Activated CD4-positive, CD25-positive, alpha-beta regulatory T cell treated with anti-CD3 and anti-CD28 coated beads, Interleukin-2, amount 50 U/mL, for 24 hours (primary cell): Measurements from ENCODE around the gene LINC00237.

Experiments used
- ATAC-seq, 2 donors: fragments of 150-1000 bp; cut with Tn5 transposase; one replicate each; pipeline ENCODE4 v1.10.0; 2021; ENCODE audit warnings: mild to moderate bottlenecking in 1 of 2, moderate library complexity in 1 of 2

Gene LINC00237

GRCh38 chr20:21096321-21097043 lies 9.7 kb downstream of the LINC00237 start:
- ATAC-seq = no peak

DNA sequence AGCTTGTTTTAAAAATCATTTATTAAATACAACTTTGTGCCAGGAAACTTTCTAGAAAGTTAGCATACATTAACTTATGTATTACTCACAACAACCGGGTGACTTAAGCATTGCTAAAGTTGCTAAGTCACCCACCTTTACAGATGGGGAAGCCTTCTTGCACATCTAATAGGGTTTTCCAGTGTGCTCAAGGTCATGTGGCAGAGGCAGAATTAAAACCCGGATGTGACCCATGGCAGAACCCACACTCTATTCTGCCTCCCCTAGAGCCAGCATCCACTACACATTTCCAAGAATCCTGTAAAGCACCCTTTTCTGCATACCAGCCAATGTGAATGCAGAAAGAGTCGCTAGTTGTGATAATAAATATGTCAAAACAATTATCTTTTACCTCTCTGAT lies 13.4 kb downstream of the LINC00237 start:
- ATAC-seq = no peak

DNA sequence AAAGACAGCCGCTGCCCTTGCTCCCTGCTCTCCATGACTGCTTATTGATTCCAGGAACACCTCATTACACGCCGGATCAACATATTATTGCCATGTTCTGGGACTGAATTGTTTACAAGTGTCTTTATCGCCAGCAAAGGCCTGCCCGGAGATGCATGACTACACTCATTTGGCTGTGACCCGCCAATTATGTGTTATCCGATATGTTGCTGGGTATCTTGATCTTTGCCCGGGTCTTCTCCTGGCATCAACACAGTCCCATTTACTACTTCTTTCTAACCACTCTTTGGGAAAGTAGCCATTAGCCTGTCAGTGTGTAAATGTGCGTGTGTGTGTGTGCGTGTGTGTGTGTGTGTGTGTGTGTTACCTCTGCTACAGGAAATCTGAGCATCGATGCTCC lies 15.4 kb downstream of the LINC00237 start:
- ATAC-seq = no peak

GRCh38 chr20:21090111-21090618 lies 16.0 kb downstream of the LINC00237 start:
- no peak for ATAC-seq

GRCh38 chr20:21089391-21089790 lies 16.8 kb downstream of the LINC00237 start:
- no peak for ATAC-seq

GRCh38 chr20:21087862-21088540 lies 18.2 kb downstream of the LINC00237 start:
- ATAC-seq = no peak

DNA sequence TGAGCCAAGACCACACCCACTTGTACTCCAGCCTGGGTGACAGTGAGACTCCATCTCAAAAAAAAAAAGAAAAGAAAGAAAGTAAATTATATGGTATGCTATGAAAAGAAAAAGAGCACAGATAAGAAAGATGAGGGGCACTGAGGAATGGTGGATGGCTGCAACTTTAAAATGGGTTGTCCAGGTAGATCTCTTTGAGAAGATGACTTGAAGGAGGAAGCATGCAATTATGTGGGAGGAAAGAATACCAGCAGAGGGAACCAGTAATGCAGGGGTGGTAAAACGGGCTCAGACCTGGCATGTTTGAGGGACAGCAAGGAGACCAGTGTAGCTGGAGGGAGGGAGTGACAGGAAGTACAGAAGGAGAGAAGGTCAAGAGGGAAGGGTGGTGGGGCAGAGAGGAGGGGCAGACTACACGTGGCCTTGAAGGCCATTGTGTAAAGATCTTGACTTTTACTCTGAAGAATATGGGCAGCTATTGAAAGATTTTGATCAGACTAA lies 22.3 kb downstream of the LINC00237 start:
- ATAC-seq = no peak

GRCh38 chr20:21082584-21082983 lies 23.6 kb downstream of the LINC00237 start:
- ATAC-seq = no peak

- ATAC-seq = no peak
Measured at GRCh38 chr20:21077809-21078345, 28.3 kb downstream of the LINC00237 start.

- ATAC-seq = no peak
Measured at GRCh38 chr20:21076073-21076472, 30.1 kb downstream of the LINC00237 start.

GRCh38 chr20:21075471-21075870 lies 30.7 kb downstream of the LINC00237 start:
- no peak for ATAC-seq

DNA sequence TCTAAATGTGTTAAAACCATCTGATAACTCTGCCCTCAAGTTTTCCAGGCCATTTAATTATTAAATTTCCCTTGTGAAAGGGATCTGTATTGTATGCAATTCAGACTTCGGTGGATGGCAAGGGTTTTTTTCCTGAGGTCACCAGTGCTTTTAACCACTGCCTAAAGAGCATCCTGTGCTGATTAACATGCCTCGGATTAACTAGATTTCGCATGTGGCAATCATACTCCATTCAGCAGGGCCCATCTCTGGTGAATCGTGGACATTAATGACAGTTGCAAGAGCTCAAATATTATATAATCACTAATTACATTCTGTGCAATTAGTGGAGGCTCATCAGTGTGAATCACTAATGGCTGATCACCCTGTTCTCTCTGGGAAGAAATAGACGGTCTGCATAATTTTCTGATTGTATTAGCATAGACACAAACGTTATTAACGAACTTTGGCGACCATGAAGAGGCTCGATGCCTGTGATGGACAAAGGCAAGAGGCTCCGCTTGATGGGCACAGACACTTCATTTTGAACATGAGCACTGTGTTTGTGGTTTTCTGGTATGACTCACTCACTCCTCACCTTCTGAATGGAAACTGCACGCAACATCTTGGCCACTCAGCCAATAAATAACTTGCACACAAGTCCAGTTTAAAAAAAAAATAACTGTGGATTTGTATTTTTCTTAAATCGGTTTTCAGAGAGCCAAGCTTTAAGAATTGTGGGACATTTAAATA lies 31.4 kb downstream of the LINC00237 start:
- no peak for ATAC-seq

DNA sequence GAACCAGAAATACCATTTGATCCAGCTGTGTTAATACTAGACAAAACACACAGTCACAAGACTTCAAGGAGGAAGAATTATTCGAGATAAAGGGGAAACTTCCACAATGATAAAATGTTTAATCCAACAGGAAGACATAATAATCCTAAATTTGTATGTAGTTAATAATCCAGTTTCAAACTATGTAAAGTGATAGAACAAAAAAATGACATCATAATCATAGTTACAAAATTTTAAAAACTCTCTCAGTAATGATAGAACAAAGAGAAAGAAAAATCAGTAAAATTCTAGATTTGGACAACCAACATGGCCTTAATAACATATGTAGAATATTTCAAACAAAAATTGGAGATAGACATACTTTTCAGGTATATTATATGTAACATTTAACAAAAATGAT lies 38.9 kb downstream of the LINC00237 start:
- ATAC-seq = no peak

GRCh38 chr20:21064924-21065323 lies 41.2 kb downstream of the LINC00237 start:
- no peak for ATAC-seq

GRCh38 chr20:21063276-21063675 lies 42.9 kb downstream of the LINC00237 start:
- no peak for ATAC-seq

DNA sequence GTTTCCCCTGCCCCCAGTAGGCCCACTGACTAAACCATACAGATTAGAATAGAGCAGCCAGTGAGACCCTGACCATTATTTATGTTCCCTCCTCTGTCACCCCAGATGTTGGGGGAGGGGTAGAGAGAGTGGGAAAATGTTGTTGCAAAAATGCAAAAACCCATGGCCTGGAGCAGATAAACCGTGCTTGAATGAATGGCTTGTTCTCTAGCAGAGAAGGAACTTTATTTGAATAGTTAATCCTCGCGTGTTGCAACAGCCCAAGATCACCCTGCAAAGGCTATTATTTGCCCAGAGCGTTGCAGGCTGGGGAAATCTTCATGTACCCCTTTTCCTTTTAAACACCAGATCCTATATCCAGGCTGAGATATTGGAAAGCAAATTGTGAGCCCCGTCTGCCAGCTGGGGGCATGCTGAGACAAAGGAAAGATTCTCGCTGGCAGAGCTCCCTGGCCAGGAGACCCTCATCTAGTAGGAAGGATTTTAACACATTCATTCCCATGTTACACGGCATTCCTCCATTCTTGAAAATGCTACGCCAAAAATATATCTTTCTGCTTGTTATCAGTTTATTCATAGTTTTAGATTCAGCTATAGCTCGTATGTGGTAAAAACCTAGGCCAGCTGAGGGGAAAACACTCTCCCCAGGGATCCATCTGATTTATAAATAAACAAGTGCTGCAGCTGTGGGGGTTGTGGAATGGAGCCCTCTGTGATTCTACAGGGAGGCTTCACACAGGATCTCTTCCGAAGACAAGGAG lies 53.0 kb downstream of the LINC00237 start:
- ATAC-seq = no peak

- no peak for ATAC-seq
Measured at GRCh38 chr20:21052686-21053001, 53.5 kb downstream of the LINC00237 start.

DNA sequence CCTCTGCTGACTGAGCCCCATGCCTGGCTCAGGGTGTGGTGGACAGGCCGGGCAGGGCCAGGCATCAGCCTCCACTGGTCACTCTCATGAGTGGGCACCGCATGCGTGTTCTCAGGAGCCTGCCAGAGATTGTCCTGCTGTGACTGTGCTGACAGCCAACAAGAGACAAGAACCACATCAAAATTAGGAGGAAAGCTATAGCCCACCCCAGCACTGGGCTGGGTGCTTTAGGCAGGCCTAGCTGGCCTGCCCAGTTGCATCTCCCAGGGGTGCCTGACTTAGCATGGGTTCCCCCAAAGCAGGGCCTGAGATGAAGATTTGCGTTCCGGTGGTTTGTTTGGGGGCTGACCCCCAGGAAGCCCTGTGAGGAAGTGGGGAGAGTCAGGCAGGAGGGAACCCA lies 53.9 kb downstream of the LINC00237 start:
- no peak for ATAC-seq

- no peak for ATAC-seq
Measured at GRCh38 chr20:21050710-21051109, 55.4 kb downstream of the LINC00237 start.

- ATAC-seq = no peak
Measured at GRCh38 chr20:21049305-21049828, 56.8 kb downstream of the LINC00237 start.

- ATAC-seq = no peak
Measured at GRCh38 chr20:21048841-21049273, 57.3 kb downstream of the LINC00237 start.

GRCh38 chr20:21047981-21048380 lies 58.2 kb downstream of the LINC00237 start:
- no peak for ATAC-seq
